Measurements from ENCODE around the gene CD200. TPM values are rescaled to one million over a fixed set of nuclear protein-coding genes. Genes with fewer than 3 reads are reported as not detected.

CD200 gene
- total RNA-seq, 1 experiment from 2014 or later, result 3.4 TPM

Other genes with a start within 250 kb of the CD200 start
- 6.4 and 7.4 TPM in 2 replicates for gene C3orf52, start 246.8 kb upstream of the CD200 start, total RNA-seq (2014; rRNA removed; shearing (Covaris generic))
- gene GCSAM, start 199.9 kb upstream of the CD200 start, total RNA-seq (2014; rRNA removed; shearing (Covaris generic)), result not detected in 2 replicates
- gene SLC9C1, start 38.9 kb upstream of the CD200 start, total RNA-seq (2014; rRNA removed; shearing (Covaris generic)), result not detected in 2 replicates
- gene BTLA, start 166.3 kb downstream of the CD200 start, total RNA-seq (2014; rRNA removed; shearing (Covaris generic)), result 0.10 TPM in 1 of 2 replicates, not detected in the other
- gene ATG3, start 228.8 kb downstream of the CD200 start, total RNA-seq (2014; rRNA removed; shearing (Covaris generic)), result 115 and 126 TPM in 2 replicates
- gene SLC35A5, start 228.9 kb downstream of the CD200 start, total RNA-seq (2014; rRNA removed; shearing (Covaris generic)), result 42.1 and 51.5 TPM in 2 replicates

All from RPMI7951 (cell line).